Activated naive CD8-positive, alpha-beta T cell treated with anti-CD3 and anti-CD28 coated beads, Interleukin-2, amount 10 ng/mL, durations not matched to agents 7 days and 5 days (primary cell): ENCODE data around the gene CDC6. TPM values are rescaled to one million over a fixed set of nuclear protein-coding genes. Genes with fewer than 3 reads are reported as not detected.
A peak's percentile ranks its signal among the peaks of the same experiment; 100 is the strongest.

ENCODE experiments used
- ATAC-seq: fragments of 150-1000 bp; cut with Tn5 transposase; one replicate; pipeline ENCODE4 v1.10.0; 2021; ENCODE audit warnings: low read depth, moderate library complexity
- POLR2A ChIA-PET: fragments of 350-600 bp; sonication (Branson Sonifier 250); formaldehyde crosslinking; loops from one replicate; lab custom pipeline; 2021; ENCODE audit warnings: antibody characterized with exemption; lab: Charles Lee
- DNase-seq: peaks from one replicate; pipeline ENCODE4 v3.0.0; 2021
- H3K27ac Mint-ChIP-seq: one replicate; pipeline ENCODE4 v1.8.0; 2022; ENCODE audit warnings: mild to moderate bottlenecking, mixed read lengths
- H3K27me3 Mint-ChIP-seq: one replicate; pipeline ENCODE4 v1.8.0; 2022; ENCODE audit warnings: mild to moderate bottlenecking, moderate library complexity, mixed read lengths
- H3K36me3 Mint-ChIP-seq: one replicate; pipeline ENCODE4 v1.8.0; 2021; ENCODE audit warnings: mild to moderate bottlenecking, mixed read lengths
- H3K4me1 Mint-ChIP-seq: one replicate; pipeline ENCODE4 v1.8.0; 2021; ENCODE audit warnings: mixed read lengths
- H3K4me3 Mint-ChIP-seq: one replicate; pipeline ENCODE4 v1.8.0; 2022; ENCODE audit warnings: mild to moderate bottlenecking, moderate library complexity, mixed read lengths
- H3K9me3 Mint-ChIP-seq: one replicate; pipeline ENCODE4 v1.8.0; 2021; ENCODE audit warnings: mixed read lengths
- total RNA-seq, 2 experiments: library from RNA; stranded (reverse); gene quantifications; one replicate each; pipeline ENCODE4 v1.2.3, GENCODE V29; 2021

The CDC6 gene
- total RNA-seq, 2 experiments from 2014 or later: 67.9 to 75.2 TPM

GRCh38 chr17:40315678-40316570 is 28.2 kb downstream of the CDC6 start:
- DNase-seq: peak; percentile 46
- Mint-ChIP-seq H3K4me1 (peaks cover 72% of the 10 kb centered on the region), H3K4me3 (peak overlapping the region; percentile 53), H3K36me3 (peaks cover 11% of the 10 kb centered on the region), H3K9me3 (no peaks in the 10 kb centered on the region), H3K27ac (peak overlapping the region; percentile 82), H3K27me3 (no peaks in the 10 kb centered on the region)
- POLR2A ChIA-PET: interaction anchor here (1.1 to 2.3 kb wide), 7 partner anchors 11 to 28 kb away, joined by 3 to 13 read pairs (median 4); partner anchors contain the start of gene CDC6
- ATAC-seq: no peak

GRCh38 chr17:40316571-40317344 is 29.1 kb downstream of the CDC6 start:
- no peak overlapping the region for H3K27ac Mint-ChIP-seq

GRCh38 chr17:40317345-40317873 is 29.7 kb downstream of the CDC6 start:
- ATAC-seq (no peak), DNase-seq (peak; percentile 61)
- Mint-ChIP-seq H3K36me3 (peaks cover 13% of the 10 kb centered on the region), H3K9me3 (no peaks in the 10 kb centered on the region), H3K27ac (peak overlapping the region; percentile 86), H3K27me3 (no peaks in the 10 kb centered on the region), H3K4me3 (peak overlapping the region; percentile 99), H3K4me1 (peaks cover 61% of the 10 kb centered on the region)
- POLR2A ChIA-PET: interaction anchor here (0.7 to 3.1 kb wide), 7 partner anchors 10 to 99 kb away, joined by 3 to 21 read pairs (median 6); partner anchors contain the start of genes GJD3 and WIPF2

More at GRCh38 chr17:40316571-40317344, 29.1 kb downstream of the CDC6 start:
- Mint-ChIP-seq H3K4me1 (peaks cover 67% of the 10 kb centered on the region), H3K9me3 (no peaks in the 10 kb centered on the region), H3K27me3 (no peaks in the 10 kb centered on the region), H3K4me3 (peak overlapping the region; percentile 99), H3K36me3 (peaks cover 12% of the 10 kb centered on the region)
- ATAC-seq: no peak
- DNase-seq: no peak
- POLR2A ChIA-PET: interaction anchor here (0.7 to 3.1 kb wide), 11 partner anchors 9 to 98 kb away, joined by 3 to 21 read pairs (median 4); partner anchors contain the start of genes CDC6, GJD3 and WIPF2

GRCh38 chr17:40317880-40318829 is 30.5 kb downstream of the CDC6 start:
- peak; percentile 67 for ATAC-seq
- Mint-ChIP-seq H3K27ac (peak overlapping the region; percentile 98), H3K27me3 (no peaks in the 10 kb centered on the region), H3K36me3 (peaks cover 13% of the 10 kb centered on the region), H3K4me3 (peak overlapping the region; percentile 99), H3K9me3 (no peaks in the 10 kb centered on the region), H3K4me1 (peaks cover 65% of the 10 kb centered on the region)
- POLR2A ChIA-PET: interaction anchor here (0.6 to 14.9 kb wide), 13 partner anchors 10 to 100 kb away, joined by 3 to 170 read pairs (median 7); partner anchors contain the start of genes GJD3, RARA and WIPF2
- DNase-seq: peak; percentile 91

- peaks cover 13% of the 10 kb centered on the region for H3K36me3 Mint-ChIP-seq
- H3K9me3 Mint-ChIP-seq: no peaks in the 10 kb centered on the region
- peak; percentile 52 for DNase-seq
- H3K27ac Mint-ChIP-seq: peak overlapping the region; percentile 98
- peak overlapping the region; percentile 99 for H3K4me3 Mint-ChIP-seq
- peaks cover 65% of the 10 kb centered on the region for H3K4me1 Mint-ChIP-seq
- H3K27me3 Mint-ChIP-seq: no peaks in the 10 kb centered on the region
- POLR2A ChIA-PET: interaction anchor here (0.6 to 14.9 kb wide), 8 partner anchors 9 to 100 kb away, joined by 4 to 170 read pairs (median 10); partner anchors contain the start of genes RARA and WIPF2
- no peak for ATAC-seq
Measured at GRCh38 chr17:40318830-40319391, 31.2 kb downstream of the CDC6 start.

- POLR2A ChIA-PET: interaction anchor here (1.0 to 14.9 kb wide), 8 partner anchors 8 to 101 kb away, joined by 3 to 170 read pairs (median 10); partner anchors contain the start of genes RARA and WIPF2
- Mint-ChIP-seq H3K27ac (peak overlapping the region; percentile 98), H3K9me3 (no peaks in the 10 kb centered on the region), H3K36me3 (peaks cover 13% of the 10 kb centered on the region), H3K4me1 (peaks cover 66% of the 10 kb centered on the region), H3K4me3 (peak overlapping the region; percentile 99), H3K27me3 (no peaks in the 10 kb centered on the region)
- peak; percentile 57 for DNase-seq
- ATAC-seq: no peak
Measured at GRCh38 chr17:40319651-40320540, 32.2 kb downstream of the CDC6 start.

GRCh38 chr17:40320756-40321523 is 33.3 kb downstream of the CDC6 start:
- H3K27ac Mint-ChIP-seq: peak overlapping the region; percentile 98
- peak overlapping the region; percentile 99 for H3K4me3 Mint-ChIP-seq
- H3K9me3 Mint-ChIP-seq: no peaks in the 10 kb centered on the region
- H3K27me3 Mint-ChIP-seq: no peaks in the 10 kb centered on the region
- ATAC-seq (no peak), DNase-seq (peak; percentile 41)
- peaks cover 13% of the 10 kb centered on the region for H3K36me3 Mint-ChIP-seq
- peaks cover 65% of the 10 kb centered on the region for H3K4me1 Mint-ChIP-seq
- POLR2A ChIA-PET: interaction anchor here (1.0 to 14.9 kb wide), 9 partner anchors 10 to 34 kb away, joined by 3 to 170 read pairs (median 13); partner anchors contain the start of gene RARA

GRCh38 chr17:40321524-40321929 is 33.8 kb downstream of the CDC6 start:
- H3K4me3 Mint-ChIP-seq: peak overlapping the region; percentile 99
- H3K27ac Mint-ChIP-seq: peak overlapping the region; percentile 98
- no peak for ATAC-seq
- POLR2A ChIA-PET: interaction anchor here (1.0 to 14.9 kb wide), 7 partner anchors 10 to 33 kb away, joined by 3 to 170 read pairs (median 17); partner anchors contain the start of gene RARA
- DNase-seq: no peak
- peaks cover 65% of the 10 kb centered on the region for H3K4me1 Mint-ChIP-seq
- H3K27me3 Mint-ChIP-seq: no peaks in the 10 kb centered on the region
- no peaks in the 10 kb centered on the region for H3K9me3 Mint-ChIP-seq
- H3K36me3 Mint-ChIP-seq: peaks cover 13% of the 10 kb centered on the region

GRCh38 chr17:40321961-40322357 is 34.3 kb downstream of the CDC6 start:
- POLR2A ChIA-PET: interaction anchor here (1.0 to 14.9 kb wide), 7 partner anchors 9 to 33 kb away, joined by 3 to 170 read pairs (median 17); partner anchors contain the start of gene RARA
- Mint-ChIP-seq H3K9me3 (no peaks in the 10 kb centered on the region), H3K36me3 (peaks cover 13% of the 10 kb centered on the region), H3K27ac (peak overlapping the region; percentile 98), H3K4me3 (peak overlapping the region; percentile 99), H3K4me1 (peaks cover 68% of the 10 kb centered on the region), H3K27me3 (no peaks in the 10 kb centered on the region)
- ATAC-seq (no peak), DNase-seq (no peak)
